Measurements from ENCODE around the gene SEPTIN11.

- TF ChIP-seq POLR2A (IDR thresholded peaks at IDR 0.05), result peak in 2 of 3 donors; percentile 11 to 34
- no peak for TF ChIP-seq CTCF (IDR thresholded peaks at IDR 0.05)
These were observed 893 bp upstream of the SEPTIN11 start for GRCh38 chr4:76948443-76949275.
